Myocyte (in vitro differentiated cells): Measurements from ENCODE around the gene ADCY1. TPM values are rescaled to one million over a fixed set of nuclear protein-coding genes. Genes with fewer than 3 reads are reported as not detected.
A peak's percentile ranks its signal among the peaks of the same experiment; 100 is the strongest.
"Not testable (repeated sequence)": the region's sequence is repeated elsewhere in the genome, so short reads cannot be mapped to it uniquely, and the experiment has no call there.

Source experiments
- DNase-seq: peaks from one replicate; pipeline ENCODE4 v3.0.0-alpha.2; 2012; ENCODE audit warnings: low read depth
- total RNA-seq: library from RNA; depleted of rRNA; stranded (reverse); fragments of >200 nt; gene quantifications from 2 replicates; pipeline ENCODE4 v1.2.3, GENCODE V29; 2014

The ADCY1 gene
- total RNA-seq, 1 donor from 2014 or later, result 0.40 TPM

DNA sequence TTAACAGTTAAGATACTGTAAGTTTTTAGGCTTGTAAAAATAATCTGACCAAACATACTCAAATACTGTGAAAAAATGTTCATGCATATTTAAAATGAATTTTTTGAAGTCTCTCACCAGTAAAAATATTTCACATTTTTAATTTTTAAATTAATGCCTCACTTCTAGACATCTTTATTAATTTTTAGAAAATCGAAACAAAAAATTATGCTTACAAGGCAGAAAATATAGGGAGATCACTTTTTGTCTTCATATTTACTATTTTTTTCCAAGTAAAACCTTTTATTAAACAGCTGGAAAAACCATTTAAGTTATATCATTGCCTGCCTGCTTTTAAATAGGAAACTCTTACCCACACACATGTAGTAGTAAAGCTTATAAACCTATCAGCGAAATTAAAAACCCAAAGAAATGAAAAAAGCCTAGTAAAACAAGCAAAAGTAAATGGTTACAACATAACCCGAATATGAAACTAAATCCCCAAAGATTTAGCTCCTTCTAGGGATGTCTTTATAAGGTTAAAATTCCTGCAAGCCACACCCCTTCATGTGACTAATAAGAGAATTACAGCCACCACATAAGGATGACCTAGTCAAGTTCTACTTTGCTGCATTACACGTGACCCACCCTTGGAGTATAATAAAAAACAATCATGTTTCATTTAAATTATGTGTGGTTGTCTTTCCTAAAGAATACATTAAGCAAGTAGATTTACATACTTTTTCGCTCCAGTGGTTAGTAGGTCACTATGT lies 157.7 kb downstream of the ADCY1 start:
- DNase-seq, result peak; percentile 69

DNA sequence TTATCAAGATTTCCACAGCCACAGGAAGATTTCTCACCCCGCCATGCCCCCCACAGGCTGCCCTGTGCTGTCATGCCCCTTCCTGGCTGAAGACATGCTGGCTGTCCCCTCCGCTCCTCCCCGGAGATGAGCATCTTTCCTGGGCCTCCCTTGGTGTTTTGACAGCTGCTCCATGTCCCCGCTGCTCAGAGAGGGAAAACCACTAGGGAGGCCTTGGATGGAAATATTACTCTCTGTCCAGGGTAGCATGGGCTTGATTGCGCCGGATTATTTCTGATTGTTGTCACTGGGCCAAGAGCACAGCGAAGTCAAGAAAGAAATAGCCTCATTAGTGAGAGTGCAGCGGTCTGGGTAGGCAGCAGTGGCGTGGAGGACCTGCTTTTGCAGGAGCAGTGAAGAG lies 164.8 kb downstream of the ADCY1 start:
- DNase-seq, result peak; percentile 31

DNA sequence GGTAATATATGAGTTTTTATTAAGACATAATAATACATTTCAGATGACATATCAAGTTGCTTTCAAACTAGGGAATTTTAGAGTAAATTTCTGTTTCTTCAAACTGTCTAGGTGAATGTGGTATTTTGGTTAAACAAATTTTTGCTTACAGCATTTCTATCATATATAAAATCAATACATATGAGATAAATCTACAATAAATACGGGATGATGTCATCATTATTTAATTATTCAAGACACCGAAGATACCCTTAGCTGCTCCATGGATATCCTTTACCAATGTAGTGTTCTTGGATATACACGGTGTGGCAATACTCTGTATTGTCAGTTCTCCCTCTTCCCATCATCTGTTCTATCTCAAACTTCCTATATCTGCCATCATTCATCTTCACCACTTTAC lies 166.4 kb downstream of the ADCY1 start:
- not testable (repeated sequence) for DNase-seq

DNA sequence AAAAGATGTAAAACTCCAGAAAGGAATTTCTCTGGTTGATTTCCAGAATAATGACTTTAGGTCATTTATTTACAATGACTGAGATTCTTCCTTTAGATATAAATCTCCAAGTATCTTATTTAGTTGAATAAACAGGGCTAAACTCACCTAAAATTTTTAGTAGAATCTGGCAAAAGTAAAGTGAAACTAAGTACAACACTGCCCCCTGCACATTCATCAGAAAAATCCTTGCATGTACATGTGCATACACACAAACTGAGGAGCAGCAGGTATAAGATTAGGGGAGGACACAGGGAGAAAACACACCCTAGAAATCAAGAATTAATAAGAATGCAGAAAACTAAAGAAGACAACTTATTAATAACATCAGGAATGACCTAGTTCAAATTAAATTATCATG lies 174.8 kb downstream of the ADCY1 start:
- DNase-seq, result not testable (repeated sequence)

DNA sequence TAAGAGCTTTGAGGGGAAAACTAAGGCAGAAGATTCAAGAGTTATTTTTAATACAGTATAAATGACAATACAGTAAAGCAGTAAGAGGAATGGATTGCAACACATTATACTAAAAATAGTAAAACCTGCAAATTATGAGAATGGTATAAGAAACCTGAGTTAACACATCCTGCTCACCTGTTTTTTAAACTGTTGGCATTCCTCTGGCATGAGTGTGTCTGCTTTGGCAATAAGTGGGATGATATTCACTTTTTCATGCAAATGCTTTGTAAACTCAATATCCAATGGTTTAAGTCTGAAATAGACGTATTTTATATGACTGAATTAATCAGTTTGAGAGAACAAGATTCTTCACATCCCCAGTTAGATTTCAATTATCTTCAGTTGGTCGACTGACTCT lies 177.2 kb downstream of the ADCY1 start:
- DNase-seq, result not testable (repeated sequence)

DNA sequence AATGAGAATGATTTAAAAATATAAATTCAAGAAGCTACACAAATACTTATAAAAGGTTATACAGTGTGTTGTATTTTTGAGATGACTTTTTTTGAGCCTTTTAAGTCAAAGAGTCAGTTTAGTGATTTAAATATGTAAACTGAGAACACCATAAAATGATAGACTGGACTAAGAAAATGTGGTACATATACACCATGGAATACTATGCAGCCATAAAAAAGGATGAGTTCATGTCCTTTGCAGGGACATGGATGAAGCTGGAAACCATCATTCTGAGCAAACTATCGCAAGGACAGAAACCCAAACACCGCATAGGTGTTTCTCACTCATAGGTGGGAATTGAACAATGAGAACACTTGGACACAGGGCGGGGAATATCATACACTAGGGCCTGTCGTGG lies 182.2 kb downstream of the ADCY1 start:
- DNase-seq, result not testable (repeated sequence)

DNA sequence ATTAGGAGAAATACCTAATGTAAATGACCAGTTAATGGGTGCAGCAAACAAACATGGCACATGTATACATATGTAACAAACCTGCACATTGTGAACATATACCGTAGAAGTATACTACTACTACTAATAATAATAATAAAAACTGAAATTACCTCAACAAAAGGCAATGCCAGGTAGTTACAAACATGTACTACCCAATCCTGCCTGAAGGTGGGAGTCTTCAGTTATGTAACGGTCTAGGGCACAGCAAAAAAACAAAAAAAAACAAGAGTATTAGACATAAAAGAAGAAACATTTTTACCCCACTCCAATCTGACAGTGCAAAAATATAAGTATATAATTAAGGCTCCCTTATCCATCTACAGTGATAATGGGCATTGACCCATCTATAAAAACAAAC lies 182.6 kb downstream of the ADCY1 start:
- DNase-seq, result not testable (repeated sequence)

DNA sequence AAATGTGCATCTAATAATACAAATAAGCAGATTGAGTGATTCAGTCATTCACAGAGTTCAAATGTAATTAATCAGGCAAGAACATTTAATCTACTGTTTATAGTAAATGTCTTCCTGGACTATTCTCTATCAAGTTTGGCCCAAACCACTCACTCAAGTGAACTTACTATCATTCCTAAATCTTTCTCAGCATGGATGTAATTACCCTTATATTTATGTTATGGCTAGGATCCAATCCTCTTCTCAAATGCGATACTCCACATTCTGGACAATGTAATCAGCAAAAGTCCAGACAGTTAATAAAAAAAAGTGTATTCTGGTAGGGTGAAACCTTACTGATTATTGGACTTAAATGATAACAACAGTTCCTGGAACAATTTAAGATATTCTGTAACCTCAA lies 185.3 kb downstream of the ADCY1 start:
- not testable (repeated sequence) for DNase-seq

DNA sequence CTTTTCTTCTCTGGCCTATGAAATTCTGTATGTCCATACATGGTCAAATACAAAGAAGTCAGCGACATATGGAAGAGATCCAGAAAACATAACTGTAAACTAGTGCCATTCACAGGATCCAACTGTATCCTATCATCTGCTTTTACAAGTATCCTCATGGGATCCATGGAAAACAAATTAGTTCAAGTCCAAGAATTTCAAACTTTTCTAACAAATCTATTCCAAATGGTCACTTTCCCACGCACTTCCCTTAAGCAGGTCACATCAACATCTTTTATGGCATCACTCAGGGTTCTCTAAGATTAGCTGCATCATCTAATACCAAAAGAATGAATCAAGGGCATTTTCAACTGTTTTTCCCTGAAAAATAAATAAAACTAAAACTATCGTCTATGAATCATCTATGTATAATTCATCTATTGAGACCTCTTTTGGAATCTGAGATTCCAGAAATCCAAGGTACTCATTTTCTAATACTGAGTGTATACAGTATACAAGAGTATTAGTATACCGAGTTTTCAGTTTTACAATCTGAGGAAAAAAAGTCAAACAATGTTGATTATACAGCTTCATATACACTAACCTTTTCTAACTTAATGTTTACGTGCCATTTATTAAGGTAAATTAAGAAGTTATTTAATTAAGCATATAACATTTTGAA lies 187.5 kb downstream of the ADCY1 start:
- DNase-seq, result peak; percentile 74

DNA sequence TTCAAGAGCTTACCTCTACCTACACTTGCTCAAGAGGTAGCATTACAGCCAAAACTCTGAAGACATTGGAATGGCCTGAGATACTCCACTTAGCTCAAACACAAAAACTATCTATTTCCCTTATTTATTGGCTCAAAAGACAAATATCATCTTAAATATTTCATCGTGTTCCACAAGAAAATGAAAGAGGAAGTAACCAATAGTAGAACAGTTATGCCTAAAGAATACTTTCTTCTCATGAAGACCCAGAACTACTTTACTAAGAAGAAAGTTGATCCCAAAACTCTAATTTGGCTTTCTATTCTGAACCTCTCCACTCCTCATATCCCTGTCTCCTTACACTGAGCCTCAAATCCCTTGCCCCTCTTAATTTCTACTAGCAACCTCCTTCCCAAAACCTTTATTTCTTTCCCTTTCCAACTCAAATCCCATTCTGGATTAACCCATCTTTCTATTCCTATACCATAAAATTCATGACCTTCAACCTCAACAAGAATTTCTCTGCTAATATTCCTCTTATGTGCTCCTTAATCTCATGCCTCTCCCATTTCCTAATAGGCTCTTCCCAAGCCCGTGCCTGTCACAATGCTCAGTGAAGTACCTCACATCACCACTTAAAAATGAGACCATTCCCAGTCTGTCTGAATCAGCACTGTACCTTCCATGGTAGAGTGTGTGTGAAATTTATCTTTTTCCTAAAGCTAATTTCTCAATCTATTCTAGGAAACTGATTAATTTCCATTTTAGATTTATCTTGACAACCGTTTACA lies 188.2 kb downstream of the ADCY1 start:
- peak; percentile 2 for DNase-seq

DNA sequence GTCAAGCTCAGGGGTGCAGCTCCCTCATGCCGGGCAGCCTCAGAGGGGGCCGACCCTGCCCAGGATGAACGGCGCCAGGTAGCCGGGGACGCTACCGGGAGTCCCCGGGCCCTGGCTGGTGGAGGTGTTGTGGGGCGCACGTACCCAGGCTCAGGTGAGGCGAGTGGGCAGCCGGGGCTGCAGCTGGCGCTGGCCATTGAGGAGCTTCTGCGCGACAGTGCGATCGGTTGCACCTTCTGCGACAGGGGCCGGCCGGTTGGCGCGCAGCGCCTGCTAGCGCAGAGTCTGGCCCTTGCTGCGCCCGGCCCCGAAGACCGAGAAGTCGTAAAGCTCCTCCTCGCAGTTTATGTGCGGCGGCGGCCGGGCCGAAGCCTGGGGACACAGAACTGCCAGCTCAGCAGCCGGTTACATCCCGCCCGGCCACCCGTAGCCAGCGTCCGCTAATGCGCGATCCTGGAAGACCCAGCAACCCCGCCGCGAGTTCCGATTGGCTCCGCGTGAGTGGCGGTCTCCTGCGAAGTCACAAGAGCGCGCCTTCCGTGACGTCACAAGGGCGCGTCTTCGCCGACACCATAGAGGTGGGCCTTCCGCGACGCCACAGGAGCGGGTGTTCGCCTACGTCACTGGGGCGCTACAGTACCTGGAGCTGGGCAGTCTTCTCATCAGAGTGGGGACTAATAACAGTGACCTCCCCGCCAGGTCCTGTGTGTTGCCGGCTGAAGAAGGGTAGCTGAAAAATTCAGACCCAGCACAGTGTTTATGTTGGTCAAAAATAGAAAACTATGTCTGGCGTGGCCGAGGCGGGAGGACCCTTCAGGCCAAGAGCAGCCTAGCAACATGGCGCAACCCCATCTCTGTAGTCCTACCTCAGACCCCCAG lies 194.6 kb downstream of the ADCY1 start:
- peak; percentile 100 for DNase-seq

DNA sequence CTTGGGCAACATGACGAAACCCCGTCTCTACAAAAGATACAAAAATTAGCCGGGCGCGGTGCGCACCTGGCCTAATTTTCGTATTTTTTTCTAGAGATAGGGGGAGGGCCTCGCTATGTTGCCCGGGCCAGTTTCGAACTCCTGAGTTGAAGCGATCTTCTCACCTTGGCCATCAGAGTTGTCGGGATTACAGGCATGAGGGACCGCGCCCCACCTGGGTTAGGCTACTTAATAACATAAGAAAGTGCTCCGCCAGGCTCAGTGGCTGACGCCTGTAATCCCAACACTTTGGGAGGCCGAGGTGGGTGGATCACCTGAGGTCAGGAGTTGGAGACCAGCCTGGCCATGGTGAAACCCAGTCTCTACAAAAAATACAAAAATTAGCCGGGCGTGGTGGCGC lies 195.5 kb downstream of the ADCY1 start:
- DNase-seq, result not testable (repeated sequence)
